SJCRH30 (cell line): ENCODE results near the gene SLC7A11. TPM values are rescaled to one million over a fixed set of nuclear protein-coding genes. Genes with fewer than 3 reads are reported as not detected.
"Not testable (repeated sequence)": the region's sequence is repeated elsewhere in the genome, so short reads cannot be mapped to it uniquely, and the experiment has no call there.

Experiments
- DNase-seq, 2 experiments: peaks; one replicate each; pipeline ENCODE4 v3.0.0-alpha.2; 2015 to 2020
- H3K27ac ChIP-seq: fragments of 250-450 bp; sonication (Bioruptor Pico); 2 replicates; pipeline ENCODE4 v1.5.1; 2020; ENCODE audit warnings: mild to moderate bottlenecking, moderate library complexity
- H3K27me3 ChIP-seq: fragments of 250-450 bp; sonication (Bioruptor Pico); 2 replicates; pipeline ENCODE4 v1.5.1; 2020; ENCODE audit warnings: mild to moderate bottlenecking, moderate library complexity
- H3K36me3 ChIP-seq: fragments of 250-450 bp; sonication (Bioruptor Pico); 2 replicates; pipeline ENCODE4 v1.5.1; 2020; ENCODE audit warnings: mild to moderate bottlenecking, moderate library complexity
- H3K4me1 ChIP-seq: fragments of 250-450 bp; sonication (Bioruptor Pico); 2 replicates; pipeline ENCODE4 v1.5.1; 2020; ENCODE audit warnings: mild to moderate bottlenecking, moderate library complexity
- H3K4me3 ChIP-seq: fragments of 250-450 bp; sonication (Bioruptor Pico); 2 replicates; pipeline ENCODE4 v1.5.1; 2020; ENCODE audit warnings: mild to moderate bottlenecking, moderate library complexity
- H3K9me3 ChIP-seq: fragments of 250-450 bp; sonication (Bioruptor Pico); replicated peaks from 2 replicates; pipeline ENCODE4 v1.5.1; 2020; ENCODE audit warnings: mild to moderate bottlenecking, moderate library complexity
- total RNA-seq: library from RNA; depleted of rRNA; stranded (reverse); fragments of >200 nt; shearing (Covaris generic); gene quantifications from 2 replicates; pipeline ENCODE4 v1.2.3, GENCODE V29; 2014

Gene SLC7A11
- total RNA-seq, 1 experiment from 2014 or later: 2.1 TPM

GRCh38 chr4:138235419-138235952 is 6.7 kb downstream of the SLC7A11 start:
- Histone ChIP-seq H3K27ac (no peak overlapping the region), H3K27me3 (no peaks in the 10 kb centered on the region), H3K4me3 (no peak overlapping the region), H3K4me1 (no peaks in the 10 kb centered on the region), H3K36me3 (no peaks in the 10 kb centered on the region), H3K9me3 (no peaks in the 10 kb centered on the region)
- no peak for DNase-seq

- Histone ChIP-seq H3K27me3 (no peaks in the 10 kb centered on the region), H3K27ac (no peak overlapping the region), H3K4me3 (no peak overlapping the region), H3K4me1 (no peaks in the 10 kb centered on the region), H3K36me3 (no peaks in the 10 kb centered on the region), H3K9me3 (no peaks in the 10 kb centered on the region)
- no peak for DNase-seq
Measured at GRCh38 chr4:138234248-138234647, 7.9 kb downstream of the SLC7A11 start.

- H3K36me3 ChIP-seq: no peaks in the 10 kb centered on the region
- no peaks in the 10 kb centered on the region for H3K9me3 ChIP-seq
- no peaks in the 10 kb centered on the region for H3K27me3 ChIP-seq
- no peak overlapping the region for H3K27ac ChIP-seq
- no peak overlapping the region for H3K4me3 ChIP-seq
- no peak for DNase-seq
- no peaks in the 10 kb centered on the region for H3K4me1 ChIP-seq
Measured at GRCh38 chr4:138233313-138234034, 8.7 kb downstream of the SLC7A11 start.

- Histone ChIP-seq H3K9me3 (no peaks in the 10 kb centered on the region), H3K4me1 (no peaks in the 10 kb centered on the region), H3K36me3 (no peaks in the 10 kb centered on the region), H3K27me3 (no peaks in the 10 kb centered on the region), H3K27ac (no peak overlapping the region), H3K4me3 (no peak overlapping the region)
- no peak for DNase-seq
Measured at GRCh38 chr4:138232364-138232763, 9.8 kb downstream of the SLC7A11 start.

GRCh38 chr4:138230048-138230447 is 12.1 kb downstream of the SLC7A11 start:
- H3K27me3 ChIP-seq: no peaks in the 10 kb centered on the region
- H3K36me3 ChIP-seq: no peaks in the 10 kb centered on the region
- no peak overlapping the region for H3K27ac ChIP-seq
- H3K4me3 ChIP-seq: no peak overlapping the region
- no peaks in the 10 kb centered on the region for H3K9me3 ChIP-seq
- H3K4me1 ChIP-seq: no peaks in the 10 kb centered on the region
- DNase-seq: no peak

- no peak for DNase-seq
- Histone ChIP-seq H3K9me3 (no peaks in the 10 kb centered on the region), H3K4me1 (no peaks in the 10 kb centered on the region), H3K4me3 (no peak overlapping the region), H3K27ac (no peak overlapping the region), H3K27me3 (no peaks in the 10 kb centered on the region), H3K36me3 (no peaks in the 10 kb centered on the region)
Measured at GRCh38 chr4:138229160-138229559, 13.0 kb downstream of the SLC7A11 start.

GRCh38 chr4:138226351-138226750 is 15.8 kb downstream of the SLC7A11 start:
- Histone ChIP-seq H3K4me1 (no peaks in the 10 kb centered on the region), H3K36me3 (no peaks in the 10 kb centered on the region), H3K27ac (no peak overlapping the region), H3K27me3 (no peaks in the 10 kb centered on the region), H3K4me3 (no peak overlapping the region), H3K9me3 (no peaks in the 10 kb centered on the region)
- DNase-seq: no peak

- H3K4me3 ChIP-seq: no peak overlapping the region
- H3K27me3 ChIP-seq: no peaks in the 10 kb centered on the region
- H3K9me3 ChIP-seq: no peaks in the 10 kb centered on the region
- H3K4me1 ChIP-seq: no peaks in the 10 kb centered on the region
- H3K27ac ChIP-seq: no peak overlapping the region
- H3K36me3 ChIP-seq: no peaks in the 10 kb centered on the region
- no peak for DNase-seq
Measured at GRCh38 chr4:138225477-138225876, 16.7 kb downstream of the SLC7A11 start.

- Histone ChIP-seq H3K27ac (no peak overlapping the region), H3K4me1 (no peaks in the 10 kb centered on the region), H3K36me3 (no peaks in the 10 kb centered on the region), H3K9me3 (no peaks in the 10 kb centered on the region), H3K4me3 (no peak overlapping the region), H3K27me3 (no peaks in the 10 kb centered on the region)
- DNase-seq: no peak
Measured at GRCh38 chr4:138224614-138225013, 17.5 kb downstream of the SLC7A11 start.

- no peaks in the 10 kb centered on the region for H3K36me3 ChIP-seq
- H3K27ac ChIP-seq: no peak overlapping the region
- no peaks in the 10 kb centered on the region for H3K9me3 ChIP-seq
- no peak overlapping the region for H3K4me3 ChIP-seq
- no peaks in the 10 kb centered on the region for H3K4me1 ChIP-seq
- DNase-seq: no peak
- no peaks in the 10 kb centered on the region for H3K27me3 ChIP-seq
Measured at GRCh38 chr4:138223231-138223910, 18.8 kb downstream of the SLC7A11 start.

- Histone ChIP-seq H3K4me1 (no peaks in the 10 kb centered on the region), H3K27ac (no peak overlapping the region)
Measured at GRCh38 chr4:138222046-138222445, 20.1 kb downstream of the SLC7A11 start.

GRCh38 chr4:138218976-138219375 is 23.2 kb downstream of the SLC7A11 start:
- Histone ChIP-seq H3K9me3 (no peaks in the 10 kb centered on the region), H3K4me1 (no peaks in the 10 kb centered on the region), H3K27ac (no peak overlapping the region), H3K36me3 (no peaks in the 10 kb centered on the region), H3K4me3 (no peak overlapping the region), H3K27me3 (no peaks in the 10 kb centered on the region)
- DNase-seq: no peak

More at GRCh38 chr4:138222046-138222445, 20.1 kb downstream of the SLC7A11 start:
- no peak for DNase-seq
- no peaks in the 10 kb centered on the region for H3K36me3 ChIP-seq
- H3K27me3 ChIP-seq: no peaks in the 10 kb centered on the region
- no peaks in the 10 kb centered on the region for H3K9me3 ChIP-seq
- H3K4me3 ChIP-seq: no peak overlapping the region

GRCh38 chr4:138217567-138217966 is 24.6 kb downstream of the SLC7A11 start:
- no peak for DNase-seq
- H3K27me3 ChIP-seq: no peaks in the 10 kb centered on the region
- no peak overlapping the region for H3K4me3 ChIP-seq
- no peaks in the 10 kb centered on the region for H3K4me1 ChIP-seq
- no peak overlapping the region for H3K27ac ChIP-seq
- no peaks in the 10 kb centered on the region for H3K36me3 ChIP-seq
- no peaks in the 10 kb centered on the region for H3K9me3 ChIP-seq

GRCh38 chr4:138216272-138216867 is 25.8 kb downstream of the SLC7A11 start:
- Histone ChIP-seq H3K9me3 (no peaks in the 10 kb centered on the region), H3K4me1 (no peaks in the 10 kb centered on the region), H3K36me3 (no peaks in the 10 kb centered on the region), H3K4me3 (no peak overlapping the region), H3K27me3 (no peaks in the 10 kb centered on the region), H3K27ac (no peak overlapping the region)
- DNase-seq: no peak

GRCh38 chr4:138210576-138210975 is 31.6 kb downstream of the SLC7A11 start:
- not testable (repeated sequence) for H3K4me3 ChIP-seq, H3K4me1 ChIP-seq, DNase-seq, H3K27me3 ChIP-seq, H3K27ac ChIP-seq, H3K9me3 ChIP-seq, H3K36me3 ChIP-seq
